ENCODE data around the gene RRP7A.
A peak's percentile ranks its signal among the peaks of the same experiment; 100 is the strongest.
"Not testable (repeated sequence)": the region's sequence is repeated elsewhere in the genome, so short reads cannot be mapped to it uniquely, and the experiment has no call there.

Gene RRP7A, protein sequence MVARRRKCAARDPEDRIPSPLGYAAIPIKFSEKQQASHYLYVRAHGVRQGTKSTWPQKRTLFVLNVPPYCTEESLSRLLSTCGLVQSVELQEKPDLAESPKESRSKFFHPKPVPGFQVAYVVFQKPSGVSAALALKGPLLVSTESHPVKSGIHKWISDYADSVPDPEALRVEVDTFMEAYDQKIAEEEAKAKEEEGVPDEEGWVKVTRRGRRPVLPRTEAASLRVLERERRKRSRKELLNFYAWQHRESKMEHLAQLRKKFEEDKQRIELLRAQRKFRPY

GRCh38 chr22:42519525-42520401 lies at the start of gene RRP7A:
Gene RRP7A (minus strand): TSS chr22:42519796. CDS start chr22:42519786, 10 bp downstream.
- peak; percentile 92 for DNase-seq

DNA sequence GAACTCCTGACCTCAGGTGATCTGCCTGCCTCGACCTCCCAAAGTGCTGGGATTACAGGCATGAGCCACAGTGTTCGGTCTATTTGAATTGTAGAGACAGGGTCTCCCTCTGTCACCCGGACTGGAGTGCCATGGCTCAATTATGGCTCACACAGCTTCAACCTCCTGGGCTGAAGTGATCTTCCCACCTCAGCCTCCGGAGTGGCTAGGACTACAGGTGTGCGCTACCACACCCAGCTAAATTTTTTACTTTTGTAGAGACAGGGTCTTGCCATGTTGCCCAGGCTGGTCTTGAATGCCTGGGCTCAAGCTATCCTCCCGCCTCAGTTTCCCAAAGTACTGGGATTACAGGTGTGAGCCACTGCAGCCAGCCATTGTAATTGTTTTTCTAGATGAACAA lies 48.4 kb upstream of the RRP7A start:
- not testable (repeated sequence) for DNase-seq

DNA sequence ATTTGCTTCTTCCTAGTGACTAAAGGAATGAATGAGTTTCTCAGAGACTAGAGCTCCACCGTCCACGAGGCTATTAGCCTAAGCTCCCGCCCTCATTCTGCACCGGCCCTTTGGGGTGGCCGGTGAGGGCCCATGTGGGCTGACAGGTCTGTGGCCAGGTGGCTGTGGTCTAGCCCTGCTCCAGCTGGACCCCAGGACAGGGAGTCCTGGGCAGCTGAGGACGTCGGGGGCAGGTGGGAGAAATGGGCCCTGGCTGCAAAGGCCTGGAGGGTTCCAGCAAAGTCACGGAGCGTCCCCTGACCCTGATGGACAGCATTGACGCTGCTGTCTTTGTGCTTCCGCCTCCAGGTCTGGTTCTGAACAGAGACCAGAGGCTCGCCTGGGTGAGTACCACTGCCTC lies 46.4 kb upstream of the RRP7A start:
- no peak for DNase-seq

DNA sequence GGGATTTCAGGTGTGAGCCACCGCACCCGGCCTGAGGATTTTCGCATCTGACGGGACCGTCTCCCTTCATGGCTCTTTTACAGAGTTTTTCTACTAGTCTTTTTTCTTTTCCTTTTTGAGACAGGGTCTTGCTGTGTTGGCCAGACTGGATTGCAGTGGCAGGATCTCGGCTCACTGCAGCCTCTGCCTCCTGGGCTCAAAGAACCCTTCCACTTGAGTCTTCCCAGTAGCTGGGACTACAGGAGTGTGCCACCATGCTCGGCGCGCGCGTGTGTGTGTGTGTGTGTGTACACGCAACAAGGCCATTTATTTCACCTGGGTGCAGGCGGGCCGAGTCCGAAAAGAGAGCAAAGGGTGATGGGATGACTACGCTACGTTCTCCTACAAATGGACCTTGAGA lies 45.1 kb upstream of the RRP7A start:
- no peak for DNase-seq

- DNase-seq, result not testable (repeated sequence)
These were observed 44.3 kb upstream of the RRP7A start for GRCh38 chr22:42563943-42564342.

DNA sequence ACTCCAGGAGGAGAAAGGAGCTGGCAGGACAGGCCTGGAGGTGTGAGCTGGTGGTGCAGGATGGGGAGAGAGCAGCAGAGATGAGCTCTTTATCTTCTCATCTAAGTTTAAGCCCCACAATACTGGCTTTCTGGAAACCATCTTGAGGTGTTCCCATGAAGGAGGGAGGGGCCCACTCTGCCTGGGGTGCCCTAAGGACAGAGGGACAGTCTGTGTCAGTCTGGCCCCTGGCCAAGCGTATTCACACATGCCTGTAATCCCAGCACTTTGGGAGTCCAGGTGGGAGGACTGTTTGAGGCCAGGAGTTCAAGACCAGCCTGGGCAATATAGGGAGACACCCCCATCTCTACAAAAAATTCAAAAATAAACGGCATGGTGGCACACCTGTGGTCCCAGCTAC lies 43.1 kb upstream of the RRP7A start:
- no peak for DNase-seq

DNA sequence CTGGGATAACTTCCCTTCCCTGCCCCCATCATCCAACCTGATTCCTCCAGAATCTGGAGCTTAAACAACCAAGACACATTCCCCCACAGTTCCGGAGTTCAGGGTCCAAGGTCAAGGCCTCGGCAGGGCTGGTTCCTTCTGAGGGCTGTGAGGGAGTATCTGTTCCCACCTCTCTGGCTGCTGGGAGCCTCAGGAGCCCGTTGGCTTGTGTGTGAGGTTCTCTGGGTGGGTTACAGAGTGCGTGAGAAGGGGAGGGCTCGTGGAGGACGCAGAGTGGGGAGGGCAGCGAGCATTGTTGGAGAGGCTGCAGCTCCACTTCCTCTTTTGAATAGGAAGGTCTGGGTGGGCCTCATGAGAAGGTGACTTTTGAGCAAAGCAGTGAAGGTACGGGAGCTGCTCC lies 42.7 kb upstream of the RRP7A start:
- no peak for DNase-seq

DNA sequence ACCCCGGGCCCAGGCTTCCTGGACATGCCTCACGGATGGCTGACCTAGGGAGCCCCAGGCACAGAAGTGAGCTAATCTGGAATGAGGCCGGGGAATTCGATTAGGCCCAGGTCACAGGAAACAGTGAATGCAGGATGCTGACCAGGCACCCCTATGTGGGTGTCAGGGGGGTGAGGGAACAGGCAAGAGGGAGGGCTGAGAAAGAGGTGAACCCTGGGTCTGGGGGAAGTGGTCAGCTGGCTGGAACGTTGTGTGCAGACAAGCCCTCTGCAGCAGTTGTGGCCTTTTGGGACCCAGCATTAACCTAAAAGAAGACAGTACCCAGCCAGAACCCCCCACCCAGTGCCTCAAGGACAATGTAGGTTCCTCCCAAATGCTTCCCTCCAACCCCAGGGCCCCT lies 42.3 kb upstream of the RRP7A start:
- DNase-seq, result no peak

GRCh38 chr22:42560781-42561180 lies 41.2 kb upstream of the RRP7A start:
- no peak for DNase-seq

GRCh38 chr22:42560381-42560780 lies 40.8 kb upstream of the RRP7A start:
- DNase-seq, result no peak

DNA sequence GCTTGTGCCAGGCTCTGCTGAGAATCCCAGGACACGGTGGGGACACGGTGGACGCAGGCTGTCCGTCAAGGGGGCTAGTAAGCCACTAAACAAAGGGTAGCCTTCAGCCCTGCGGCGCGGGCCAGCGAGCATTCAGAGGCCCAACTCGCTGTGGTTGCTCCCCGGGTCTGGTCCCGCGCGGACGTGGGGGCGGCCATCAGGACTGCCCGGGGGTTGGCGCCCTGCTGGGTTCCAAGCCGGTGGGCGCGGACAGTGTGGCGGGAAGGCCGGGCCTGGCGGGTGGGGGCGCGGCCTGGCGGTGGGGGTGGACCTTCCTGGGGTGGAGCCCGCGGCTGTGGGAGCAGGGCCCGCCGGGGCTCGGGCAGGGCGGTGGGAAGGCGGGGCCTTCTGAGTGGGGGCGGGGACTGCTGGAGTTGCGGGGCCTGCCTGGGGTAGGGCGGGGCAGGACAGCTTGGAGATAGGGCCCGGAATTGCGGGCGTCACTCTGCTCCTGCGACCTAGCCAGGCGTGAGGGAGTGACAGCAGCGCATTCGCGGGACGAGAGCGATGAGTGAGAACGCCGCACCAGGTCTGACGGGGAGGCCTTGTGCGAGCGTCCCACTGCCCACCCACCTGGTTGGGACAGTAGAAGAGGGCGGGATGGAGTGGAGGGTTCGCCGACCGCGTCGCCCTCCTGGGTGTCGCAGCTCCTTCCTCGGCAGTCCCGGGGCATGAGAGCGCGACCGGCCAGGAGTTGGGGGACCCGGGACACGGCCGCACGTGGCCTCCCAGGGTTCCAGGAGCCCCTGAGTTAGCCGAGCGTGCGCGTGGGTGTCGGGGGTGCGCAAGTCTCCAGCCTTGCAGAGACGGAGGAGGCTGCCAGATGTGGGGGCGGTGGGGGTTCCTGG lies 34.1 kb upstream of the RRP7A start, which contains the start of gene SERHL2:
TSS of gene SERHL2 (plus strand) at position 482 of the 887 bp plus-strand sequence. CDS start at position 547, 65 bp downstream.
- peak; percentile 88 for DNase-seq

DNA sequence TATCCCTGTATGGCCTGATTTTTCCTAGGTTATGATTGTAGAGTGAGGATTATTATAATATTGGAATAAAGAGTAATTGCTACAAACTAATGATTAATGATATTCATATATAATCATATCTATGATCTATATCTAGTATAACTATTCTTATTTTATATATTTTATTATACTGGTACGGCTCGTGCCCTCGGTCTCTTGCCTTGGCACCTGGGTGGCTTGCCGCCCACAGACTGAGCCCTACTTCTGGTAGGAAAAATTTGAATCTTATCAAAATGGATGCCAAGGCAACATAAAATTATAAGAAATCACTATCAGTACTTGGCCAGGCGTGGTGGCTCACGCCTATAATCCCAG lies 32.7 kb upstream of the RRP7A start:
- not testable (repeated sequence) for DNase-seq

GRCh38 chr22:42549331-42550060 lies 29.9 kb upstream of the RRP7A start:
- no peak for DNase-seq

DNA sequence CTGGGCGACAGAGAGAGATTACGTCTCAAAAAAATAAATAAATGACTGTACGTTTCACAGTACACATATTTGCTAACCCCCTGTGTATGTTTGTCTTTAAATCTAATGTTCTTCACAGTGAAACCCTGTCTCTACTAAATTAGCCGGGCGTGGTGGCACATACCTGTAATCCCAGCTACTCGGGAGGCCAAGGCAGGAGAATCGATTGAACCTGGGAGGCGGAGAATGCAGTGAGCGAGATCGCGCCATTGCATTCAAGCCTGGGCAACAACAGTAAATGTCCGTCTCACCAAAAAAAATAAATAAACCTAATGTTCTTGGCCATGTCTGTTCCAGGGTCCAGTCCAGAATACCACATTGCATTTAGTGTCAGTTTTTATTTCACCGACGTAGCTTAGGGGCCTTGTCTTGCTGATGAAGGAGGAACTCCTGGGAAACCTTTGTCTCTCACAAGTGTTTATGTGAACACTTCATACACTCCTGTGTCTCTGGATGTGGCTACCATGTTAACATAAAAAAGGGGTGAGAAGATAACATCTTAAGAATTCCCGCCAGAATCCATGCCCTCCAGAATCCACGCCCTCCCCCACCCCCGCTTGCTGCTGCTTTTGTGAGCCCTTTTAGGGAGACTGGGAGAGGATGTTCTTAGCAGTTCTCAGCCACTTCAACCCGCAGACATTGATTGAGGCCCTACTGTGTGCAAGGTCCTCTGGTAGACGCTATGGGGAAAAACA lies 29.2 kb upstream of the RRP7A start:
- DNase-seq, result no peak

DNA sequence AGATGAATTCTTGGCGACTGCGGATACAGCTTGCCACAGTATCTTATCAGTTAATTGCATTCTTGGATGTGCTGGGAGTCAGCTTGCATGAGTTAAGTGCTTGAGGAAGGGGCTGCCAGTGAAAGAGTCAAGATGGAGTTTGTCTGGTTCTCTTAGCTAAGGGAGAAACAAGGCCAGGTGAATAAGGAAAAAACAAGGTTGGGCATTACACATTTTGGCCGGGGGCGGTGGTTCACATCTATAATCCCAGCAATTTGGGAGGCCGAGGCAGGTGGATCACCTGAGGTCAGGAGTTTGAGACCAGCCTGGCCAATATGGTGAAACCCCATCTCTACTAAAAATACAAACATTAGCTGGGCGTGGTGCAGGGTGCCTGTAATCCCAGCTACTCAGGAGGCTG lies 28.5 kb upstream of the RRP7A start:
- DNase-seq, result not testable (repeated sequence)

DNA sequence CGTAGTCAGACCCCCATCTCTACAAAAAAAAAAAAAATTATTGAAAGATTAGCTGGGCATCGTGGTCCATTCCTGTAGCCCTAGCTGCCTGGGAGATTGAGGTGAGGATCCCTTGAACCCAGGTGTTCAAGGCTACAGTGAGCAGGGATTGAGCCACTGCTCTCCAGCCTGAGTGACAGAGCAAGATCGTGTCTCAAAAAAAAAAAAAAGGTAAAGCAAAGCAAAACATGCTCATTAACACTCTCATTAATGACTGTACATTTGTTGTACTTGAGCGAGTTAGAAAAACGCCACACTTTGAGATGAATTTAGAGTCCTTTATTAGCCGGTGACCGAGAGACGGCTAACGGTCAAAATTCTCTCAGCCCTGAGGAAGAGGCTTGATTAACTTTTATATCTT lies 28.0 kb upstream of the RRP7A start:
- DNase-seq, result no peak

DNA sequence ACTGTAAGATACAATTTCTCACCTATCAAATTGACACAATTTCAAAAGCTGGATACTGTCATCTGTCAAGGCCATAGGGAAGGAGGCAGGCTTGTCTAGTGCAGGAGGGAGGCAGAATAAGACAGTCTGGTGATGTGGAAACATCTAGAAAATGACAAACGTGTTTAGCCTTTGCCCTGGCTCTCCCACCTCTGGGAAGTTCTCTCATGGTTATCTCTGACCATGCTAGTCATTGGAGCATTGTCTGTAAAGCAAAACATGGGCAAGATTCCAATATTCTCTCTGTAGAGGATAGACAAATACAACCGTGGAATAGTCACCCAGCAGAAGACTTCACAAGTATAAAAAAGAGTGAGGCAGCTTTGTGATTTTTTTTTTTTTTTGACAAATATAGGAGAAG lies 25.1 kb upstream of the RRP7A start:
- no peak for DNase-seq

- DNase-seq, result not testable (repeated sequence)
These were observed 19.7 kb upstream of the RRP7A start for GRCh38 chr22:42539236-42539771.

- DNase-seq, result not testable (repeated sequence)
These were observed 17.7 kb upstream of the RRP7A start for GRCh38 chr22:42537199-42537831.

GRCh38 chr22:42536634-42537033 lies 17.0 kb upstream of the RRP7A start:
- not testable (repeated sequence) for DNase-seq

DNA sequence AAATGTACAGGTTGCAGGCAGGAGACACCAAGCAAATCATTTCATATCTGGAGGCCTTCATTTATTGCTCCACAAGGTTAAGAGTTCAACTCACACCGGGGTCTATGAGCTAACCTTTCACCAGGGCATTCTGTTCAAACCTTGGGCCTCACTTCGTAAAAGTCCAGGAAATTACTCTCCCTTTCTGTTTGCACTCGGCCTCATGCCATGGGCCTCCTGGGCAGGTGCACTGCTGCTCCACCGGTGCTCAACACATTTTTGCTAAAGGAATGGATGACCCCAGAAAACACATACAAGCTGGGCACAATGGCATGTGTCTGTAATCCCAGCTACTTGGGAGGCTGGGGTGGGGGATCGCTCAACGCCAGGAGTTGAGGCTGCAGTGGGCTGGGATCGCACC lies 16.6 kb upstream of the RRP7A start:
- DNase-seq, result no peak
